ENCODE results near the gene ERVH48-1. TPM values are rescaled to one million over a fixed set of nuclear protein-coding genes. Genes with fewer than 3 reads are reported as not detected.
A peak's percentile ranks its signal among the peaks of the same experiment; 100 is the strongest.
"Not testable (repeated sequence)": the region's sequence is repeated elsewhere in the genome, so short reads cannot be mapped to it uniquely, and the experiment has no call there.

The ERVH48-1 gene
- polyA plus RNA-seq (2012; ENCODE audit: insufficient read depth, insufficient read length), result 0.61 TPM

DNA sequence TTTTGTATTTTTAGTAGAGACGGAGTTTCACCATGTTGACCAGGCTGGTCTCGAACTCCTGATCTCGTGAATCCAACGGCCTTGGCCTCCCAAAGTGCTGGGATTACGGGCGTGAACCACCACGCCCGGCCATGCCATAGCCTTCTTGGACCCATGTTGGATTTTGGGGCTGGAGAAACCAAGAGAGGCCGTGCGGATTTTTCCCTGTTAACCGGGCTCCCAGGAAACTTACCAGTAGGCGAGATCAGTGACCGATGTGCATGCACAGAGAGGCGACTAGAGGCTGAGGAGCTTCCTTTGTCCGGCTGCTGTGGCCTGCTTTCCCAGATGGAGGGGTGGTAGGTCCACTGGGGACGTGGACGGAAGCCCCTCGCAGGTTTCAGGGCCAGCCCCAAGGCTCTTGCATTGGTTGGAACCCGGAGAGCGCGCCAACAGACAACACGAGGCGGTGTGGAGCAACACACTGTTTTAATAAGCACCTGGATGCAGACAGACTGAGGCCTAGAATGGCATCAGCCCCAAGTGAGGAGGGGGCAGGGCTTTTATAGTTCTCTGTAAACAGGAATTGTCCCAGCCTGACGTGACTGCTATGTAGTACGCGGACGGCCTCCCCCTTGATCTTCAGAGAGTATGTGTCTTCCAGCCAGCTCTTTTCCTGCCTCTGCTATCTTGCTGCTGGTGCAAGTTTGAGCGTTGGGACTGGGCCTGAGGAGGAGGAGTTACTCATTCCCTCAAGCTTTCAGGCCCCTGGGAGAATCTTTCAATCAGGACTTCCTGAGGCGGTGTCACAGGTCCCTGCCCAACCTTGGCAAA is at the start of gene ERVH48-1:
ERVH48-1 (minus strand) TSS at position 517 of the 813 bp plus-strand sequence. CDS start 6,624 bp downstream, outside the sequence.
- peak; percentile 60 for DNase-seq (ENCODE audit: low read depth, low spot score)
- H3K4me3 ChIP-seq (ENCODE audit: low read length), result peak within 1 kb of the TSS; percentile 46; the same call in 1 of the 2 replicates

DNA sequence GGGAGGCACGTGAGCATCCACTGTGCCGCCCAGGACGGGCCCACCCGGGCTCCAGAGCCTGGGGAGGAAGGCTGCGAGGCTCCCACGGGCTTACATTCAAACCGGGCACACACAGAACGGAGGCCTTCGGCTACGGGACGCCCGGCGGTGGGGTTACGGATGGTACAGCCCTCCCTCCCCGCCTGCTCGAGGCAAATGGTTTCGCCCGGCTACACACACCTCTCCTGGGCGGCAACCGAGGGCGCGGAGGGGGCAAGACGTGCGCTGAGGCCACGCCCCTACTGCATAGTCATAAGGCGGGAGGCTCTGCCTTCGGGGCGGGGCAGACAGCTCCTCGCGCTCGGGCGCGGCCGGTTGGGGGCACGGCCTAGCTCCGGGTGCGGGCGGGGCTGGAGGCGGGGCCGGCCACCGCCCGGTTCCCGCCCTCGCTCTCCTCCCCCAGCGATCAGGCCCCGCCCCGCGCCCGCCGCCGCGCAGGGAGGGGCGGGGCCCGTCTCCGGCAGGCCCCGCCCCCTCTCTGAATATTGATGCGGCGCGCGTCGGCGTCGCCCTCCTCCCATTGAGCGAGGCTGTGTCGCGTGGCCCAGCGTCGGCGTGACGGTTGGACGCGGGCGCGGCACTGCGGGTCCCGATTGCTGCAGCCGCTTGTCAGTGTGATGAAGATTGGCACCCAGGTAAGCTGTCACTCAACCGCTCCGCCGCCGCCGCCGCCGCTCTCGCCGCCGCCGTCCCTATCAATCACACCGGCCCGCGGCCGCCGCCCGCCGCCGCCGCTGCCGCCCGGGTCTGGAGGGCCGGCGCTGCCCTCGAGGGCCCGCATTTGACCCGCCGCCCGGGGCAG is 48.8 kb upstream of the ERVH48-1 start, which contains the start of gene PKNOX1:
PKNOX1 (plus strand) TSS at position 572 of the 841 bp plus-strand sequence. CDS start 29,820 bp downstream, outside the sequence.
- DNase-seq (ENCODE audit: low read depth, low spot score), result peak; percentile 97
- peak within 1 kb of the TSS; percentile 90 for H3K4me3 ChIP-seq (ENCODE audit: low read length)

DNA sequence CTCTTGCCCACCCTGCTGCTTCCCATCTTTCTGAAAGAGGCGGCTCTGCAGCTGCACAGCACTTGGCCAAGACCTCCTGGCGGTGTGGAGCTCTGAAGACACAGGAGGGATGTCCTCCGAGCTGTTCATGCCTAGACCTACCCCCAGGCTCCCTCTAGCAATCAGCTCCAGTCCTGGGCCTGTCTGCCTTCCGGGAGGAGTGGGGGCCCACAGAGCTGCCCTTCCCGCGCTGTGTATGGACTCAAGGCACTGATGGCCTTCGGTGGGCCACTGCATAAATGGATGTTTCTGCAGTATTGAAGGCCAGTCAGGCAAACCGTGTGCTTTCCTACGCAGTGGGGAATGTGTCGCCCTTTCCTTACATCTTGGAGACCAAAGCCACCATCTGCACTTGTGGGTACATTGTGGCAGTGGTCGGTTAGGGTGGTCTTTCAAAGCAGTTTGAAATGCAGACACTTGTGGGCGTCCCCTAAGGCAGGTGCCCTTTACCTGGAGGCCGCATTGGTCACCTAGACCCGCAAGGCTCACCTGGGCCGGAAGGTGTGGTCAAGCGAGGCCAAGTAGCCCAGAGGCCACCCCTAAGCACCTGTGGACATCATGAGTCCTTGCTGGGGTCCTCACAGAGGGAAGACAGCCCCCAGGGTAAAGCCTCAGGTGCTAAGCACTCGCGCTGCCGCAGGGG is 48.0 kb upstream of the ERVH48-1 start:
- DNase-seq (ENCODE audit: low read depth, low spot score), result no peak
- H3K4me3 ChIP-seq (ENCODE audit: low read length), result peak overlapping the region; percentile 65

DNA sequence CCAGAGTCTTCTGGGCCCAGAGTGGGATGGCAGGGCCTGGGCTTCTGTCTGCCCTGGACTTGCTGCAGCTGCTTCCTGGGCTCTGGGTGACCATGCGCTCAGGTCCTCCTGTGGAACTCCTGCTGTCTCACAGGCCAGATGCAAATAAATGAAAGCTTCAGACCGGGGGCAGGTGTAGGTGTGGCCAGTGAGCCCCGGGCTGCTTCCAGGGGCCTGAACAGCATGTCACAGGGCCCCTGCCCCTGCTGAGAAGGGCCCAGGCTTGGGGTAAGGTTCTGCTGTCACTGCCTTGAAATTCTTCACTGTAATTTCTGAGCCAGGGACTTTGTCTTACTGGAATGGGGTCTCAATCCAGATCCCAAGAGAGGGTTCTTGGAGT is 46.5 kb upstream of the ERVH48-1 start:
- no peak overlapping the region for H3K4me3 ChIP-seq (ENCODE audit: low read length)
- DNase-seq (ENCODE audit: low read depth, low spot score), result no peak

DNA sequence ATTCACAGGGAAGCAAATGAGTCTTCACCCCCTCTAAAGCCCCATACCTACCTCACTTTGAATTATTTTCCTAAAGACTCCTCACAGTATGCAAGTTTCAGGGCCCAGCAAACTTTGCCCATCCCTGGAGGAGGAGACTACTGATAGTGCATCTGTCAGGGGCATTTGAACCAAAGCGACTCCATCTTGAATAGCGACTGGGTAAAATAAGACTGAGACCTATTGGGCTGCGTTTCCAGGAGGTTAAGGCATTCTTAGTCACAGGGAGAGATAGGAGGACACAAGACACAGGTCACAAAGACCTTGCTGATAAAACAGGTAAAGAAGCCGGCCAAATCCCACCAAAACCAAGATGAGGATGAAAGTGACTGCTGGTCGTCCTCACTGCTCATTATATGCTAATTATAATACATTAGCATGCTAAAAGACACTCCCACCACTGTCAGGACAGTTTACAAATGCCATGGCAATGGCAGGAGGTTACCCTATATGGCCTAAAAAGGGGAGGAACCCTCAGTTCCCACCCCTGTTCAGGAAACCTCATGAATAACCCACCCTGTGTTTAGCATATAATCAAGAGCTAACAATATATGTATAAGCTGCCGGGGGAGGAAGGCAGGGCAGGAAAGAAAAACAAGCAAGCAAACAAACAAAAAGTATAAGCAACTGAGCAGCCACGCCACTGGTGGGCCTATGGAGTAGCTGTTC is 45.7 kb upstream of the ERVH48-1 start:
- no peak overlapping the region for H3K4me3 ChIP-seq (ENCODE audit: low read length)

DNA sequence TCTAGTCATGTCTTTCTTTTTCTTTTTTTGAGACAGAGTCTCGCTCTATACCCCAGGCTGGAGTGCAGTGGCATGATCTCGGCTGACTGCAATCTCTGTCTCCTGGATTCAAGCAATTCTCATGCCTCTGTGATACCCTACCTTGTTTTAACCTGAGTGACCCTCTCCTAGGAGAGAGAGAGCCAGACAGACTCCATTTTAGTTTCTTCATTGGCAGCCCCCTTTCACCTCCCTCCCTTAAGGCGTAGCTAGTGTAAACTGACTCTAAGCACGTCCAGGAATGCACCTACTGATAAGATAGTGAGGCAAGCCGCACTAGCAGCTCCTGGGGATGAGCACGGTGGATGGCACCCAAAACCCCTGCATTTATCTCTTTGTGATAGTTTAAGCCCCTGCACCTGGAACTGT is 43.8 kb upstream of the ERVH48-1 start:
- no peak for DNase-seq (ENCODE audit: low read depth, low spot score)
- H3K4me3 ChIP-seq (ENCODE audit: low read length), result no peak overlapping the region

More for the DNA sequence above, 45.7 kb upstream of the ERVH48-1 start:
- no peak for DNase-seq (ENCODE audit: low read depth, low spot score)

DNA sequence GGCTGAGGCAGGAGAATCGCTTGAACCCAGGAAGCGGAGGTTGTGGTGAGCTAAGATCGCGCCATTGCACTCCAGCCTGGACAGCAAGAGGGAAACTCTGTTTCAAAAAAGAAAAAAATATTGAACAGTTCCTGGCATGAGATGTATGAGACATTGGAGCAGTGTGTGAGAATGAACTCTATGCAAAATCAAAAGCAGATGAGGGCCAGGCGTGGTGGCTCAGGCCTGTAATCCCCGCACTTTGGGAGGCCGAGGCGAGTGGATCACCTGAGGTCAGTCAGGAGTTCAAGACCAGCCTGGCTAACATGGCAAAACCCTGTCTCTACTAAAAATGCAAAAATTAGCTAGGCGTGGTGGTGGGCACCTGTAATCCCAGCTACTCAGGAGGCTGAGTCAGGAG is 42.2 kb upstream of the ERVH48-1 start:
- not testable (repeated sequence) for DNase-seq (ENCODE audit: low read depth, low spot score); H3K4me3 ChIP-seq (ENCODE audit: low read length)

DNA sequence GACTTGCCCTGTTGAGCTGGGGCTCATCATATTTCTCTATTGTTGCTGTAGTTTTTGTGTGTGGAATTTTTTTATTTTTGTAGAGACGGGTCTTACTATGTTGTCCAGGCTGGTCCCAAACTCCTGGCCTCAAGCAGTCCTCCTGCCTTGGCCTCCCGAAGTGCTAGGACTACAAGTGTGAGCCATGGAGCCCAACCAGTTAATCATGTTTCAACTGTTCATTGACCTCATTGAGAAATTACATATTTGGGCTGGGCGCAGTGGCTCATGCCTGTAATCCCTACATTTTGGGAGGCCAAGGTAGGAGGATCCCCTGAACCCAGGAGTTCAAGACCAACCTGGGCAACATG is 39.8 kb upstream of the ERVH48-1 start:
- no peak for DNase-seq (ENCODE audit: low read depth, low spot score)

DNA sequence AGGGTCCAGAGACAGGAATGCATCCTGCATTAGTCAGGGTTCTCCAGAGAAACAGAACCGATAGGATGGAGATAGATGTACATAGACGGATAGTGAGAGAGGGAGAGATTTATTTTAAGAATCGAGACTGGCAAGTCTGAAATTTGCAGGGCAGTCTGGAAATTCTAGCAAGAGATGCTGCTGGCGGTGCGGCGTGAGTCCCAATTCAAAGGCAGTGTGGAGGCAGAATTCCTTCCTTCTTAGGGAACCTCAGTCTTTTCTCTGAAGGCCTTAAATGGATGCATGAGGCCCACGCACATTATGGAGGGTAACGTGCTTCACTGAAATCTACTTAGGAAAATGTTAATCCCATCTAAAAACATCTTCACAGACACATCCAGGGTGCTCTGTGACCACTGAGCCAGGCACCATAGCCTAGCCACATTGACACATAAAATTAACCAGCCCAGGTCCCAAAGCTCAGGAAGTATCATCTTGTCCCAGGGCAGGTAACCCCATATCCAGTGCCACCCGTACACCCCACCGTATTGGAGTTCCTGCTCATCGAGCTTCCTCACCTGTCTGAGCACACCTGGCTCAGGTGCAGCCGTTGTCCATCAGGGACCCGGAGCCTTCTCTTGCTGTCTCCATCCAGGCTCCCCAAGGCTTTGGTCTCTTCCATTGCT is 39.2 kb upstream of the ERVH48-1 start:
- H3K4me3 ChIP-seq (ENCODE audit: low read length), result no peak overlapping the region
- no peak for DNase-seq (ENCODE audit: low read depth, low spot score)

More for the DNA sequence above, 39.8 kb upstream of the ERVH48-1 start:
- H3K4me3 ChIP-seq (ENCODE audit: low read length), result no peak overlapping the region

DNA sequence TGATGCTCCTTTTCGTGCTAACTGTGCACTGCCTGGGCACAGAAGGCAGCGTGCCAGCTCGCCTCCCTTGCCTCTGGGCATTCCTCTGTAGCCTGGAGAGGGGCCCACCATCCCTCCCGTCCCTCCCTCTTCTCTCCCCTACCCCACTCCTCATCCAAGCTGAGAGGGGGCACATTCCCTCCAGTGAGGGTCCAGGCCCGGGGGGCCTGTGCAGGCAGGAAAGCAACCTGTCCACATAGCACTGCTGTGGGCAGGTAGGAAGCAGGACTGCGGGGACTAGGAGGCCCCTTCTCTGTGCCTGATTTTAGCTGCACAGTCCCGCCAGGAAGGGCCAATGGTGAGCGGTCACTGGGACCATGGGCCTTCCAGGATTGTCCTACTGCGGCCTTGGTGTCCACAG is 38.7 kb upstream of the ERVH48-1 start:
- DNase-seq (ENCODE audit: low read depth, low spot score), result no peak
- no peak overlapping the region for H3K4me3 ChIP-seq (ENCODE audit: low read length)

DNA sequence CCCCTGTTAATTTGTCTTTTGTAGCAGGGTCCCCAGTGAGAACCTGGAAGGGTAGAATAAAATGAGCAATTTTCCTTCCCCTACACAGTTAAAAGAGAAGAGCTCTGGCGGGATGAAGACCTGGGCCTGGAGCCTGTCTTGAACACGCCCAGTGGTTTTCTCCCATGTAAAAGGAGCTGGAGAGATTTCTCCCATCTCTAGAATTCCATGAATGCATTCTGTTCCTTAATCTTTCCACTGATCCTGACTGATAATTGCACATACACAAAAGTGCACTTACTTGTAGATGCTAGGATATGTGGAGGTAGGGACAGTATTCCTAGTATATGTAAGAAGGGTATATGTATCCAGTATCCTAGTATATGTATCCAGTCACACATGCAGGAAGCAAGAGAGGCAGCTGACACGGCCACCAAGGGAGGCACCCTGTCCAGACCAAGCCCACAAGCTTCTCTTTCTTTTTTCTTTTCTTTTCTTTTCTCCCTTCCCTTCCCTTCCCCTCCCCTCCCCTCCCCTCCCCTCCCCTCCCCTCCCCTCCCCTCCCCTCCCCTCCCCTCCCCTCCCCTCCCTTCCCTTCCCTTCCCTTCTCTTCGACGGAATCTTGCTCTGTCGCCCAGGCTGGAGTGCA is 37.1 kb upstream of the ERVH48-1 start:
- H3K4me3 ChIP-seq (ENCODE audit: low read length), result no peak overlapping the region
- DNase-seq (ENCODE audit: low read depth, low spot score), result no peak

DNA sequence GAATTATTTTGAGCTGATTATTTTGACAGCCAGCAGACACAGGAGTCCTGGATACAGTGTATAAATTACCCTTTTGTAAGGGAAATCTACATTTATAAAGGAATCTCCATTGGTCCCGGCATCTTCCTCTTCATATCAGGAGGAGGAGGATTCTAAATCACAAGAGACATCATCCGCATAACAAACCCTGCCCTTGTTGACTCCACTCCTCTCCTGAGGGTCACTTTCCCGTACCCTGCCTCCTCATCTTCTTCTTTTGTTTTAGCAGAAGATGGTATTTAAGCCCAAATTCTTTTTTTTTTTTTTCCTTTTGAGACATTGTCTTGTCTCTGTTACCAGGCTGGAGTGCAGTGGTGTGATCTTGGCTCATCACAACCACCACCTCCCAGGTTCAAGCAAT is 34.3 kb upstream of the ERVH48-1 start:
- no peak overlapping the region for H3K4me3 ChIP-seq (ENCODE audit: low read length)
- DNase-seq (ENCODE audit: low read depth, low spot score), result no peak

DNA sequence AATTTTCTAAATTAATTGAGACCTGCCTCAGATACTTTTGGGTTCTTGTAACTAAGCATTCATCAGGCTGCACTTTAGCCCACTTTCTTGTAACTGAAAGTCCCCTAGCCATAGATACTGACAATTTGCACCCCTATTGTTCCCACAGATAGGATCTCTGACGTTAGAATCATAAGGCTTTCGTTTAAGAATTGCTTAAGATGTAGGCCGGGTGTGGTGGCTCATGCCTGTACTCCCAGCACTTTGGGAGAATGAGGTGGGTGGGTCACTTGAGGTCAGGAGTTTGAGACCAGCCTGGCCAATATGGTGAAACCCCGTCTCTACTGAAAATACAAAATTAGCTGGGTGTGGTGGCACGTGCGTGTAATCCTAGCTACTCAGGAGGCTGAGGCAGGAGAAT is 32.7 kb upstream of the ERVH48-1 start:
- H3K4me3 ChIP-seq (ENCODE audit: low read length); DNase-seq (ENCODE audit: low read depth, low spot score): not testable (repeated sequence)

DNA sequence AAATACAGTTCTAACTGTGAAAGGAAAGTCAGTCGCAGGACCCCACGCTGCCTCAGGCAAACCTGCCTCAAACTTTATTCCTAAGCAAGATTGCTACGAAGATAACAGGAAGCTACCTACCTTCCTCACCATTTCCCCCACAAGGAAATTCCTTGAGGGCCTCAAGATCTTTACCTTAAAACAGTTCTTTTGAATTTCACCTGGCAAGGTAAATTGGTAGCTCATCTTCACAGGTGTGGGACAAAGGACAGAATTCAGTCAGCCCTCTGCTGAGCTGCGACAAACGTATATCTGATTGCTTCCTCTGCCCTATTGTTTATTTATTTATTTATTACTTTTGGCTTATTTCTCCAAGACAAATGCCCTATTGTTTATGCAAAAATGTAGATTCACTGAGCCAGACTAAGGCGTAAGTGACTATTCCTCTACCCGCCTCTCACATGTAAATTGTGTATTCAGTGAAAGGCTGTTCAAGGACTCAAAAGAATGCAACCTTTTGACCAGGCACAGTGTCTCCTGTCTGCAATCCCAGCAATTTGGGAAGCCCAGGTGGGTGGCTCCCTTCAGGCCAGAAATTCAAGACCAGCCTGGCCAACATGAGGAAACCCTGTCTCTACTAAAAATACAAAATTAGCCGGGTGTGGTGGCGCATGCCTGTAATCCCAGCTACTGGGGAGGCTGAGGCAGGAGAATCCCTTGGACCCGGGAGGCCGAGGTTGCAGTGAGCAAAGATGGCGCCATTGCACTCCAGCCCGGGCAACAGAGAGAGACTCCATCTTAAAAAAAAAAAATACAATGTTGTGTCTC is 31.6 kb upstream of the ERVH48-1 start:
- H3K4me3 ChIP-seq (ENCODE audit: low read length), result no peak overlapping the region
- no peak for DNase-seq (ENCODE audit: low read depth, low spot score)

DNA sequence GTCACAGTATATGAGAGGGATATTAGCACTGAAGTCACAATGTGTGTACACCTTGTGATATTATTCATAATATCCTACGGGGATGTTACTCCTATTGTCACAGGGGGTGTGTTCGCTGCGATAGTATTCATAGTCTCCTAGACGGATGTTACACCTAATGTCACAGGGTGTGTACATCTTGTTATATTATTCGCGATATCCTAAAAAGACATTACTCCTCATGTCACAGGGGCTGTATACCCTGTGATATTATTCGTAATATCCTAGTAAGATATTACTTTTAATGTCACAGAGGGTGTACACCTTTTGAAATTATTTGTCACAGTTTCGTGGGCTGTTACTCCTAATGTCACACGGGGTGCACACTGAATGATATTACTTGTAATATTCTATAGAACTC is 25.8 kb upstream of the ERVH48-1 start:
- DNase-seq (ENCODE audit: low read depth, low spot score); H3K4me3 ChIP-seq (ENCODE audit: low read length): not testable (repeated sequence)

DNA sequence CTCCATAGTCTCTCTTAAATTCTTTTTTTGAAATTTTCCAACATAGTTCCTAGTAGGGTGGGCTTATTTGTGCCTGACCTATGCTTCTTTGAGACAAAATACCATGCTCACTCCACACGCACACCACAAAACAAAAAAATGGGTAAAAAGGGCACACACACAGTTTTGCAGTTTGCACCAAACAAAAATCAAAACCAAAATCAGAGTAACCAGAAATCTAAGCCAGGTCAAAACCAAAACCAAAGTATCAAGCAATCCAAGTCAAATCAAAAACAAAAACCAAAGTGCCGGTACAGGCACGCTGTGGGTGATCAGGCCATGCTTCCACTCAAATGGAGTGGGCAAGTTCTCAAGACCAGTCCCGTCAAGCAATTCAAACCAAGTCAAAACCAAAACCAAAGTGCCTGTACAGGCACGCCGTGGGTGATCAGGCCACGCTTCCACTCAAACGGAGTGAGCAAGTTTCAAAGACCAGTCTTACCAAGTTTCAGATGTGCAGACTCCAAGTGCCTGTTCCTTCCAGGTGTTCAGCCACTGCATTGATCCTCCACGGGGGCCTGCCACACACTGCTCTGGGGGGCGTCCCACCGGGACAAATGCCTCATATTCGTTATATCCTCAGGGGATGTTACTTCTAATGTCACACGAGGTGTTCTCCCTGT is 23.8 kb upstream of the ERVH48-1 start:
- H3K4me3 ChIP-seq (ENCODE audit: low read length); DNase-seq (ENCODE audit: low read depth, low spot score): not testable (repeated sequence)

DNA sequence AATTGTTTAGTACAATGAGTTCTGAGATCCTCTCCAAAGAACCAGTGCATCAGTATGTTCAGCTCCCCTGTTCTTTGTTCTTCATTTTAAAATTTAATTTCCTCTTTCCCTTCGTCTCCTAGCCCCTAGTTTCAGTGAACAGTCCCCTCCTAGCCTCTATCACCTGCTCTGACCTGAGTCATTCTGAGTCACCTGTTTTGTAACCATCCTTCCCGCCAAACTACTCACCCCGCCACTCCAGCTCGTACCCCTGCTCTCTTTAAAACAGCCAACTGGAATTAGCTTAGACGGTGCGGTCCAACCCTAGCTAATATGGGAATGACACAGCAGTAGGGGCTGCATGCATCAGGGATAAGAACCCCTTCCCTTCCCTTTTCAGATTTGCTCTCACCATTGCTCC is 16.8 kb upstream of the ERVH48-1 start:
- DNase-seq (ENCODE audit: low read depth, low spot score), result no peak
- H3K4me3 ChIP-seq (ENCODE audit: low read length), result no peak overlapping the region
